HG03565 (cell line): ENCODE results near the gene ZSWIM8.
A peak's percentile ranks its signal among the peaks of the same experiment; 100 is the strongest.
"Not testable (repeated sequence)": the region's sequence is repeated elsewhere in the genome, so short reads cannot be mapped to it uniquely, and the experiment has no call there.

Experiments used
- ATAC-seq: cut with Tn5 transposase; IDR thresholded peaks from one replicate; pipeline ENCODE4 v1.9.1; 2021; ENCODE audit warnings: mild to moderate bottlenecking, moderate library complexity; ENCODE audit not compliant: unreplicated experiment

Gene ZSWIM8

DNA sequence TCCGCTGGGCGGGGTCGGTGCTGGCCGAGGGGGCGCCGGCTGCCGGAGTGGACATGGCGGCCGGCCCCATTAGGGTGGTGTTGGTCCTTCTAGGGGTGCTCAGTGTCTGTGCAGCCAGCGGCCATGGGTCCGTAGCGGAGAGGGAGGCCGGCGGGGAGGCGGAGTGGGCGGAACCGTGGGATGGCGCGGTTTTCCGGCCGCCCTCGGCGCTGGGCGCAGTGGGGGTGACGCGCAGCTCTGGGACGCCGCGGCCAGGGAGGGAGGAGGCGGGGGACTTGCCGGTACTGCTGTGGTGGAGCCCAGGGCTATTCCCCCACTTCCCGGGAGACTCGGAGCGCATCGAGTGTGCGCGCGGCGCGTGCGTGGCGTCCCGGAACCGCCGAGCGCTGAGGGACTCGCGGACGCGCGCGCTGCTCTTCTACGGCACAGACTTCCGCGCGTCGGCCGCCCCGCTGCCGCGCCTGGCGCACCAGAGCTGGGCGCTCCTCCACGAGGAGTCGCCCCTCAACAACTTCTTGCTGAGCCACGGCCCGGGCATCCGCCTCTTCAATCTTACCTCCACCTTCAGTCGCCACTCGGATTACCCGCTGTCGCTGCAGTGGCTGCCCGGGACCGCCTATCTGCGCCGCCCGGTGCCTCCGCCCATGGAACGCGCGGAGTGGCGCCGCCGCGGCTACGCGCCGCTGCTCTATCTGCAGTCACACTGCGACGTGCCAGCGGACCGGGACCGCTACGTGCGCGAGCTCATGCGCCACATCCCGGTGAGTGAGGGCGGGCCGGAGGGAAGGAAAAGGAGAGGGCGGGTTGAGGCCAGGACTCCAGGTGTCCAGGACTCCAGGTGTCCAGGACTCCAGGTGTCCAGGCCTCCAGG is 12.9 kb upstream of the ZSWIM8 start:
- ATAC-seq: peak; percentile 45

DNA sequence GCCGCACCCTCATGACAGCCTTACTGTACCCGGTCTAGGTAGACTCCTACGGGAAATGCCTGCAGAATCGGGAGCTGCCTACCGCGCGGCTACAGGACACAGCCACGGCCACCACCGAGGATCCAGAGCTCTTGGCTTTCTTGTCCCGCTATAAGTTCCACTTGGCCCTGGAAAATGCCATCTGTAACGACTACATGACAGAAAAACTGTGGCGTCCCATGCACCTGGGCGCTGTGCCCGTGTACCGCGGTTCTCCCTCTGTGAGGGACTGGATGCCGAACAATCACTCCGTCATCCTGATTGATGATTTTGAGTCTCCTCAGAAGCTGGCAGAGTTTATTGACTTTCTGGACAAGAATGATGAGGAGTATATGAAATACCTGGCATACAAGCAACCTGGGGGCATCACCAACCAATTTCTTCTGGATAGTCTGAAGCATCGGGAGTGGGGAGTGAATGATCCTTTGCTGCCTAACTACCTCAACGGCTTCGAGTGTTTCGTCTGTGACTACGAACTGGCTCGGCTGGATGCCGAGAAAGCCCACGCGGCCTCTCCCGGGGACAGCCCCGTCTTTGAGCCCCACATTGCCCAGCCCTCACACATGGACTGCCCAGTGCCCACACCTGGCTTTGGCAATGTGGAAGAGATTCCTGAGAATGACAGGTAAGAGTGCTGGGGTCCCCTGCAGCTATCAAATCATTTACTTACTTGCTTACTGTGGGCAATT is 12.1 kb upstream of the ZSWIM8 start:
- no peak for ATAC-seq

DNA sequence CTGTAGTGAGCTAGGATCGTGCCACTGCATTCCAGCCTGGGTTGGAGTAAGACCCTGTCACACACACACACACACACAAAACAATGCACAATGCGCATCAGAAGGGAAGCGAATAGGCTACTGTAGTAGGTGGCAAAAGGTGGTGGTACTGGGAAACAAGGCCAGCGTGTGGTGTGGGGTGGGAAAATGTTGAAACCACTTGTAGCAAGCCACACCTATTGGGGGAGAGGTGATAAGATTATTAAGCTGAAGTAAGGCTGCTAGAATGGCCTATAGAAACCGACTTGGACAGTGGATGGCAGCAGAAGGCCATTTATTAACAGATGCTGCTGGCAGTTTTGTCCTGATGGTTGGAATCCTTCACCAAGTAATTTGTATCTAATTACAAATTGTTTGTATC is 10.8 kb upstream of the ZSWIM8 start:
- no peak for ATAC-seq

DNA sequence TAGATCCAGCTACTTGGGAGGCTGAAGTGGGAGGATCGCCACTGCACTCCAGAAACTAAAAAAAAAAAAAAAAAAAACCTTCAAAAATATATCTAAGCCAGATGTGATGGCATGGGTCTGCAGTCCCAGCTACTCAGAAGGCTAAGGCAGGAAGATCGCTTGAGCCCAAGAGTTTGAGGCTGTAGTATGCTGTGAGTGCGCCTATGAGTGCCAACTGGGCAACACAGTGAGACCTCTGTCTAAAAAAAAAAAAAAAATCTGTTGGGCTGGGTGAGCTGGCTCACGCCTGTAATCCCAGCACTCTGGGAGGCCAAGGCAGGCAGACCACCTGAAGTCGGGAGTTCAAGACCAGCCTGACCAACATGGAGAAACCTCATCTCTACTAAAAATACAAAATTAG is 6.4 kb upstream of the ZSWIM8 start:
- ATAC-seq: no peak

DNA sequence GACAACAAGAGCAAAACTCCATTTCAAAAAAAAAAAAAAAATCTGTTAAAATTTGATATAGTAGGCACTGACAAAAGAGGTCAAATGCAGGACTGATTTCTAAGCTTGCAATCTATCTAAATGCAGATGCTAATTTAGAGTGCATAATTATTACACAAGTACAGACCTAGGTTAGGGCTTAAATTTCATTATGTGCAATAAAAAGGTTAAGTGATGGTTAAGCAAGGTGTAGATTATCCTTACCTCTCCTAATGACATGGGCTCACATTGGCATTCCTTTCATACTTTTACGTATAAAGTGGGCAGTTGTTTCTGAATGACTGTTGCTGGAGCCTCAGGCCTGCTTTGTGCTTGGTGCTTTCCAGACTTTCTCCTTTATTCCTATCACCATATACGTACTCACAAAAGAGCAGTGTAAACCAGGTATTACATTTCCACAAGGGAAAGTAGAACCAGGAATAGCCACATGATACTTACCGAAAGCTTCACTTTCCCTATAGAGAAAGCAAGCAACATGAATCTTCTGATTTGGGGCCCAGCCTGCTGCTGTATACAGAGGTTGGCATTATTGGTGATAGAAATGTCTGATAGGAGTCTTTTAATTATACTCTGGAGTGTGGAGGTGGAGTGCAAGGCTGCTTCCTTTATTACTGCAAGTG is 5.7 kb upstream of the ZSWIM8 start:
- no peak for ATAC-seq

DNA sequence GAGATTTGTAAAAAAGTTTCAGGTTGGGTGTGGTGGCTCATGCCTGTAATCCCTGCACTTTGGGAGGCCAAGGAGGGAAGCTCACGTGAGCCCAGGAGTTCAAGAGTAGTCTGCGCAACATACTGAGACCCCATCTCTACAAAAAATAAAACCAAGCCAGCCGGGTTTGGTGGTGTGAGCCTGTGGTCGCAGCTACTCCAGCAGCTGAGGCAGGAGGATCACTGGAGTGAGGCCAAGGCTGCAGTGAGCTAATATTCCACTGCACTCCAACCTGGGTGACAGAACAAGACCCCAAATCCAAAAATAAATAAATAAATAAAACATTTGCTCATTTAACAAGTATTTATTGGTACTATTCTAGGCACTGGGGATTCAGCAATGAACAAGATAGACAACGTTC is 5.1 kb upstream of the ZSWIM8 start:
- ATAC-seq: no peak

DNA sequence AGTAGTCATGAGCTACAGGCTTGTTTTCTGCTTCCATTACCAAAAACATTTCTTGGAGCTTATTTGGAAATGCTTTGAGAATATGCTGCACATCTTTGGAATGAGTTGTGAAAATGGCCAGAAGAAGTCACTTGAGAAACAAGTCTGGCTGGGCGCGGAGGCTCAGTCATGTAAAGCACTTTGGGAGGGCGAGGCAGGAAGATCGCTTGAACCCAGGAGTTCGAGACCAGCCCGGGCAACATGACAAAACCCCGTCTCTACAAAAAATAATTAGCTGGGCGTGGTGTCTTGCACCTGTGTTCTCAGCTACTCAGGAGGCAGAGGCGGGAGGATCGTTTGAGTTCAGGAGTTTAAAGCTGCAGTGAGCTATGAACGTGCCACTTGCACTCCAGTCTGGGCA is 4.4 kb upstream of the ZSWIM8 start:
- ATAC-seq: no peak

DNA sequence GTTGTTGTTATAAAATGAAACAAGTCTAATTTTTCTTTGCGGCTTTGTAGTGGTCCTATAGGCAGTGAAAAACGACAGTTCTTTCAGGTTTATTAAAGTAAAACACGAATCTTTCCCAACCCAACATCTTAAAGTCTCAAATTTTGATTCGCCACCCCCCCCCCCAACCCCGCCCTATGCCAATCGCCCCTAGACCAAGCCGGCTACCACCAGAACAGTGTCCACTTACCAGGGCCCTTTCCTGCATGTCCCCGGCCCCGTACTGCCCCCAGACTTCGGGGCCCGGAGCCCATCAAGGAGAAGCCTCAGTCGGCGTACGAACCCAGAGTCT is 3.9 kb upstream of the ZSWIM8 start:
- ATAC-seq: no peak

DNA sequence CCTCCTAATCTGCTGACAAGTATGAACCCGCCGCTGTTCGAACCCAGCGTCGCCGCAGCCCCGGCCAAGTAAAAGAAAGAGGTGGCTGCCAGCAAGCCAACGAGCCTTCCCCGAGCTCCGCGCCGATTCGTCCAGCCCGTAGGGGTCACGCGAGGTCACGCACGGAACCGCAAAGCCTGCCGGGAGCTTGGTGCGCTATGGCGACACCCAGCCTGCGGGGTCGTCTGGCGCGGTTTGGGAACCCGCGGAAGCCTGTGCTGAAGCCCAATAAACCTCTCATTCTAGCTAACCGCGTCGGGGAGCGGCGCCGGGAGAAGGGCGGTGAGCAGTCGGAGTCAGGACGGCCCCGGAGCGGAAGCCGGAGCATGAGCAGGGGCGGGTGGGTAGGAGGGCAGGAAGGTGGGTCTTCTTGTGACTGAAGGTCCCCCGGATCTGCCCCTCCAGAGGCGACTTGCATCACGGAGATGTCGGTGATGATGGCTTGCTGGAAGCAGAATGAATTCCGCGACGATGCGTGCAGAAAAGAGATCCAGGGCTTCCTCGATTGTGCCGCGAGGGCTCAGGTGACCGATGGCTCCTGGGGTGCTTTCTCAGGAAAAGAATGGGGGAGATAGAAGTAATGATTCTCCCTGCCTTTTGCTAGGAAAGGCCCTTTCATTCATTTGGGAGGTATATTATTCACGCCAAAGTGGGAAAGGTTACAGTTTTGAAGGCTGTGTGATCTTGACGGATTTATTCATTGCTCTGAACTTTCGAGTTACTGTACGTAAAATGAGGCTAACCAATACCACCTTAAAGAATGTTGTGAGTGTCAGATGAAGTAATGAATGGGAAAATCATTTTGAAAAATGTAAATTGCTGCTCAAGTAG is 3.3 kb upstream of the ZSWIM8 start, which contains the start of gene CHCHD1:
Gene CHCHD1 (plus strand): TSS at position 170 of the 870 bp plus-strand sequence. CDS start 28 bp downstream, at position 198.
- peak; percentile 32 for ATAC-seq

DNA sequence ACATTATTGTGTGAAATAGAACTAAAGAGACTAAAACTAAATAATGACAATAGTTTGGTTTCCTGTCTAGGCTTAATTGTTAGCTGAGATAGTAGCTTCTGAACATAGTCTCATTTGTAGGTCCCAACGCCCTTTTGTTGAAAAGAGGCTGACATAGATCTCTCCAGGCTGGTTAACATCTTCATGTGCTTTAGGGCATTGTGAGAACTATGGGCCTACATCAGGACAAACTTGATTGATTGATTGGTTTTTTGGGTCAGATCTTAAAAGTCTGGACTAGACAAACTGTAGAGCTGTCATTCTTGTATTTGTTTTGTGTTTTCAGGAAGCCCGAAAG is 2.7 kb upstream of the ZSWIM8 start:
- no peak for ATAC-seq

DNA sequence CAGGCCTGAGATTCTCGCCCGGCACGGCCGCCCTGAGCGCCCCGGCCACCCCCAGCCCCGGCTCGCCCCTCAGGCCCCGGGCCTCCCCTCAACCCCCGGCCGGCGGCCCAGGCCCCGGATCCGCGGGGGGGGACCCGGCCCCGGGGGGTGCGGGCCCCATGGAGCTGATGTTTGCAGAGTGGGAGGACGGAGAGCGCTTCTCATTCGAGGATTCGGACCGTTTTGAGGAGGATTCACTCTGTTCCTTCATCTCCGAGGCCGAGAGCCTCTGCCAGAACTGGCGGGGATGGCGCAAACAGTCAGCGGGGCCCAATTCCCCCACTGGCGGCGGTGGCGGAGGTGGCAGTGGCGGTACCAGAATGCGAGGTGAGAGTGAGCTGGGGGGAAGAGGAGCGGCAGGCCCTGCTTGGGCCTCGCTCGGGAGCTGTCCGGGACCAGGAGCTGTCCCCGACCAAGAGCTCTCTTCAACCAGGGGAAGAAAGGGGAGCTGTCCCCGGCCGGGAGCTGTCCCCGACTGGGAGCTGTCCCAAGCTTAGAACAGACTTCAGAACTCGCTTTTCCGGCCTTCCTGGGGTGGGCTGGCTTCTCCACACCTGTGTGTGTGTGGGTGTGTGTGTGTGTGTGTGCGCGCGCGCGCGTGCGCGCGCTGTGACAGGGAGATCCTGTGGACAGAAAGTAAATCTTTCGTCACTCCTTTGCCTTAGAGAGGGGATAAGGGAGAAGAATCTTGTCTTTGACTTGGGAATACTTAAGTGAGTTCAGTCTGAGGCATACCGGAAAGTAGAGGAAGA is 510 bp downstream of the ZSWIM8 start:
- ATAC-seq: no peak

DNA sequence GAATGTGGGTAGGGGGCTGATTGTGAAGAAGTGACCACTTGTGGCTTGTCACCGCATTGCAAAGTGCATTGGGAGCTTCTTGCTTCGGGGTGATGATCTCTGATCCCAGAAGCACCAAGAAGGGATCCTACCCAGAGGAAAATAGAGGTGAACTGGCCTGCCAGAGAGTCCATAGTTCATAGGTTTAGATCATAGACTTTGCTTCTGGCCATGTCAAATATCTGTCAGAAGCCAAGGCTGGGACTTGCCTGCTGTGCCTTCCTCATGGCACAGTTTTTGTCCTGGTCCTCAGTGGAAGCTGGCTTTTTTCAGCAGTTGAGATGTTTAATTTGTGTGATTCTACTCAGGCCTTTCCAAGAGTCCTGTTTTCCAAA is 1.1 kb downstream of the ZSWIM8 start:
- ATAC-seq: no peak

DNA sequence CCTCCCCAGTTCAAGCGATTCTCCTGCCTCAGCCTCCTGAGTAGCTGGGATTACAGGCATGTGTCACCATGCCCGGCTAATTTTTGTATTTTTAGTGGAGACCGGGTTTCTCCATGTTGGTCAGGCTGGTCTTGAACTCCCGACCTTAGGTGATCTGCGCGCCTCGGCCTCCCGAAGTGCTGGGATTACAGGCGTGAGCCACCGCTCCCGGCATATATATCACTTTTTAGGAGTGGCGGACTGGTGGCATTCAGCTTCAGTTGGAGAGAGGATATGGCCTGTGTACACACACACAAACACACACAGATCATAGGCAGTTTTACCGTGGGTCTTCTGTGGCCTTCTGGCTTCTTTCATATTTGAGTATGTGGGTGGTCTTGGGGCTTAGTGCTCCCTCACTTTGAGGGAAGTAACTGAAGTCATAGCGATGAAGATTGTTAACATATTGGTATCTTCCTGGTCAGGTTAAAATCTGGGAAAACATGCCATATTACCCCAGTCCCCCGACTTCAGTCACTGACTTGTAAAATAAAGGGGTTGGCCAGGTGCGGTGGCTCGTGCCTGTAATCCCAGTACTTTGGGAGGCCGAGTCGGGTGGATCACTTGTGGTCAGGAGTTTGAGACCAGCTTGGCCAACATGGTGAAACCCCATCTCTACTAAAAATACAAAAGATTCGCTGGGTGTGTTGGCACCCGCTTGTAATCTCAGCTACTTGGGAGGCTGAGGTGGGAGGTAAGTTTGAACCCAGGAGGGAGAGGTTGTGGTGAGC is 1.8 kb downstream of the ZSWIM8 start:
- ATAC-seq: not testable (repeated sequence)

DNA sequence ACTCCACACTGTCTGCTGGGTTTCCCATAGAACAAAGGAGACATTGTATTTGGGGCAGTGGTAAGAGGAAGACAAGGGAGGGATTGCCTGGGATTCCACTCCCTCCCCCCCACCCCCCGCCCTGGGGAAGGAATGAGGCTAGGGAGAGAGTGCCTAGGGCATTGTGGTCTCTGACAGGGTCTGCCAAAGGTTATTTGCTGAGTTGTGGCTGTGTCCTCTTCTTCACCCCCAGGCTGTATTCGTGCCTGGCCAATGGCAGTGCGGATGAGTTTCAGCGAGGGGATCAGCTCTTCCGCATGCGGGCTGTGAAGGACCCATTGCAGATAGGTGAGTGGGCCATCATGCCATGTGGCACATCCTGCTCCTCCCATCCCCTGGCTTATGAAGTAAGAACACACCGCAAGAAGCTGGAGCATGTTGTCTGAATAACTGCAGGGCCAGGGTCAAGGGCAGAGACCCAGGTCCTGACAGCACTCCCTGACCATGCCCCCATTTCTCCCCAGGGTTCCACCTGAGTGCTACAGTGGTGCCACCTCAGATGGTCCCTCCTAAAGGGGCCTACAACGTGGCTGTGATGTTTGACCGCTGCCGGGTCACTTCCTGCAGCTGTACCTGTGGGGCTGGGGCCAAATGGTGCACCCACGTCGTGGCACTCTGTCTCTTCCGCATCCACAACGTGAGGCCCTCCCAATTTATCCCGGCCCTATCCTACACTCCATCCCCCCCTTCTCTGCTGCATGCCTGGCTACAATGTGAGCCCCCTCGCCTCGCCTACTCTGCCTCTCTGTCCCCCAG is 3.7 kb downstream of the ZSWIM8 start:
- ATAC-seq: no peak

DNA sequence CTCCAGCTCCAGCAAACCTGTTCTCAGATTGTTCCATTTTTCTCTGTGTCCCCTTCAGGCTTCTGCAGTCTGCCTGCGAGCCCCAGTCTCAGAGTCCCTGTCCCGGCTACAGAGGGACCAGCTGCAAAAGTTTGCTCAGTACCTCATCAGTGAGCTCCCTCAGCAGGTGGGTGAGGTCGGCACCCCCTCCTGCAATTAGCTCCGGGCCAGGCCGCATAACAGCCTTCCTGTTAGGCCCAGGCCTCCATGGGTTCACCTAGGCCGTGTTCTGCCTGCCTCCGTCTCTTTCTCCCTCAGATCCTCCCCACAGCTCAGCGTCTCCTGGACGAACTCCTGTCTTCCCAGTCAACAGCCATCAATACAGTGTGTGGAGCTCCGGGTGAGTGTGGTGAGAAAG is 4.3 kb downstream of the ZSWIM8 start:
- no peak for ATAC-seq

DNA sequence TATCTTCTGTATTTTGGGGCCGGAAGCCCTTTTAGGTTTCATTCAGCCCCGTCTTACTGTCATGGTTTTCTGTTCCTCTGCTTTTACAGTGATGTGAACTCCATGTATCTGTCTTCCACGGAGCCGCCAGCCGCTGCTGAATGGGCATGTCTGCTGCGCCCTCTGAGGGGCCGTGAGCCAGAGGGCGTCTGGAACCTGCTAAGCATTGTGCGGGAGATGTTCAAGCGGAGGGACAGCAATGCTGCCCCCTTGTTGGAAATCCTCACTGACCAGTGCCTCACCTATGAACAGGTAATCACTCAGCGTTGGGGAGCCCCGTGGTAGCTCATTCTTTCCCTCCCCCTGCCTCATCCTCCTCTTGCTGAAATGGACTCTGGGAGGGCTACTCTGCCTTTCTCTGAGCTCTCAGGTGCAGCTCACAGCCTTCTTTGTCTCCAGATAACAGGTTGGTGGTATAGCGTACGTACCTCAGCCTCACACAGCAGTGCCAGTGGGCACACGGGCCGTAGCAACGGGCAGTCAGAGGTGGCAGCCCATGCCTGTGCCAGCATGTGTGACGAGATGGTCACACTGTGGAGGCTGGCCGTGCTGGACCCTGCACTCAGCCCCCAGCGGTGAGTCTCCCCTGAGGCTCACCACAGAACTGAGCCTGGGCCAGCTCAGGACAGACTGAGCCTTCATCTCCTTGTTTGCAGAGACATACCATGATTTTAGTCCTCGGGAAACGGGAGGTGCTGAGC is 5.7 kb downstream of the ZSWIM8 start:
- no peak for ATAC-seq

DNA sequence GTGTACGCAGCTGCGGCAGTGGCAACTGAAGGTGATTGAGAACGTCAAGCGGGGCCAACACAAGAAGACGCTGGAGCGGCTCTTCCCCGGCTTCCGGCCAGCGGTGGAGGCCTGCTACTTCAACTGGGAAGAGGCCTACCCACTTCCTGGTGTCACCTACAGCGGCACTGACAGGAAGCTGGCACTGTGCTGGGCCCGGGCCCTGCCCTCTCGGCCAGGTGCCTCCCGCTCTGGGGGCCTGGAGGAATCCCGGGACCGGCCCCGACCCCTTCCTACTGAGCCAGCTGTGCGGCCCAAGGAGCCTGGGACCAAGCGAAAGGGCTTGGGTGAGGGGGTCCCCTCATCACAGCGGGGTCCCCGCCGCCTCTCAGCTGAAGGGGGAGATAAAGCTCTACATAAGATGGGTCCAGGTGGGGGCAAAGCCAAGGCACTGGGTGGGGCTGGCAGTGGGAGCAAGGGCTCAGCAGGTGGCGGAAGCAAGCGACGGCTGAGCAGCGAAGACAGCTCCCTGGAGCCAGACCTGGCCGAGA is 6.5 kb downstream of the ZSWIM8 start:
- ATAC-seq: no peak

DNA sequence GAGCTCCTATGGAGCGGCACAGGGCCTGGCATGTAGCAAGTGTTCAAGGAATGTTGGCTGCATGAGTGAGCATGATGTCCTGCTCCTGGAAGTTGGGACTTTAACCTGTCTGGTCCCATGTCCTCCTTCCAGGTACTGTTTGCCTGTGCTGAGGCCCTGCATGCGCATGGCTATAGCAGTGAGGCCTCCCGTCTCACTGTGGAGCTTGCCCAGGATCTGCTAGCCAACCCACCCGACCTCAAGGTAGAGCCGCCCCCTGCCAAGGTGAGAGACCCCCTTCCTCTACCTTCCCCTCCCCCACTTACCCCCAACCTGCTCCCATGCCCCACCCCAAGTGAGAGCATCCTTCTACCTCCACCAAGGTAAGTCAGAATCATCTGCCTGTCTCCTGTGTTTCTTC is 8.1 kb downstream of the ZSWIM8 start:
- no peak for ATAC-seq
